Large intestine (tissue), 3 donors: ENCODE data around the gene SMIM23. TPM values are rescaled to one million over a fixed set of nuclear protein-coding genes. Genes with fewer than 3 reads are reported as not detected.

ENCODE experiments used
- DNase-seq, 2 donors: peaks; one replicate each; pipeline versions ENCODE4 v3.0.0 to v3.0.0-alpha.2; 2013
- H3K27ac ChIP-seq: one replicate; pipeline ENCODE4 v1.5.1; 2013; ENCODE audit warnings: low read length
- H3K27me3 ChIP-seq: 2 replicates; pipeline ENCODE4 v1.6.1; 2013; ENCODE audit warnings: low read length; ENCODE audit not compliant: control insufficient read depth, insufficient read depth
- H3K36me3 ChIP-seq: 2 replicates; pipeline ENCODE4 v1.6.1; 2013; ENCODE audit warnings: low read length; ENCODE audit not compliant: control insufficient read depth, insufficient read depth
- H3K4me1 ChIP-seq: one replicate; pipeline ENCODE4 v1.6.1; 2013; ENCODE audit warnings: low read length; ENCODE audit not compliant: control insufficient read depth, insufficient read depth
- H3K4me3 ChIP-seq: one replicate; pipeline ENCODE4 v1.5.1; 2013; ENCODE audit warnings: low read length
- H3K9me3 ChIP-seq: one replicate; pipeline ENCODE4 v1.6.1; 2013; ENCODE audit warnings: mild to moderate bottlenecking, low read depth, low read length, moderate library complexity; ENCODE audit not compliant: control insufficient read depth
- WGBS: methylation state at CpG from one replicate; pipeline ENCODE4 v1.1.5; 2013; ENCODE audit warnings: low lambda C conversion rate; ENCODE audit not compliant: insufficient coverage; 5-methylcytosine and 5-hydroxymethylcytosine counted together
- polyA plus RNA-seq: library from polyadenylated mRNA; unstranded; fragments of 120-200 nt; gene quantifications from one replicate; pipeline ENCODE4 v1.2.1, GENCODE V29; 2013

SMIM23 gene
- polyA plus RNA-seq, 1 donor: not detected

DNA sequence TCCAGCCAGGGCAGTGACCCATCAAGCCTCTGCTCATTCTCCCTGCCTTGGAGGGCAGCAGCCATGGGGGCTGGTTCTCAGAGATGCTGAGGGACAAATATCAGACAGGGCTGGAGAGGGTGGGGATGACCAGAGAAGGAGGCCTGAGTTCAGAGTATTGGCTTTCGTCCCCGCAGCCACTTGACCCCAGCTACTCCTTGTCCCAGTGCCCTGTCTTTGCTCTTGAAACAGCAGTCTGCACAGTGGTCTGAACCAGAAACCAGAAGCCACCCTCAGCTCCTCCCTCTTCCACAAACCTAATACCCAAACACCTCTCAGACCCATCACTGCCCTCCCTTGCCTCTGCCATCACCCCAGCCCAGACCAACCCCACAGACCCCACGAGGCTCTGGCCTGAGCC lies 36.3 kb upstream of the SMIM23 start:
- no CpG with 5 or more reads among the region's 3 CpGs for WGBS
- H3K27me3 ChIP-seq: no peaks in the 10 kb centered on the region
- H3K9me3 ChIP-seq: no peaks in the 10 kb centered on the region
- H3K27ac ChIP-seq: no peak overlapping the region
- no peaks in the 10 kb centered on the region for H3K4me1 ChIP-seq
- H3K4me3 ChIP-seq: no peak overlapping the region
- no peaks in the 10 kb centered on the region for H3K36me3 ChIP-seq
- DNase-seq: no peak

DNA sequence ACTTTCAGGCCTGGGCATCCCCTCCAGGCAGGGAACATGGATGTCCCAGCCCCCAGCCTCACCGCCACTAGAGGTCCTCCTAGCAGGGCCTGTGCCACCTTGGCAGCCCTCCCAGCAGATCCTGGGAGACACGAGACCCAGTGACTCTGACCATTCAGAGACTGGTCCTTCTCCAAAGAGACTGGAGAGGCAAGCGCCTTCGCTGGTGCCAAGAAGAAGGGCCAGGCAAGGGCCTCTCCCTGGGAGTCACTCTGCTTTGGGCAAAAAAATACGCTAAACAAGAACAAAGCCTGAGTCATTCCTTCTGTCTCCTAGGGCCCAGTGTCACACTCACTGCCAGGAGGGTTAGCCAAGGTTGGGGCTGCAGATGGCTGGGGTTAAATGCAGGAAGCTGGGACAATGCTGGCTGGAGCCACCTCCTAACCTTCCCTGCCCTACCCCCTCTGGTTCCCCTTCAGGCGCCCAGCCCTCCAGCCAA lies 35.3 kb upstream of the SMIM23 start:
- Histone ChIP-seq H3K27ac (no peak overlapping the region), H3K4me1 (no peaks in the 10 kb centered on the region), H3K27me3 (no peaks in the 10 kb centered on the region), H3K4me3 (no peak overlapping the region), H3K9me3 (no peaks in the 10 kb centered on the region), H3K36me3 (no peaks in the 10 kb centered on the region)
- DNase-seq: no peak
- WGBS: no CpG with 5 or more reads among the region's 6 CpGs

DNA sequence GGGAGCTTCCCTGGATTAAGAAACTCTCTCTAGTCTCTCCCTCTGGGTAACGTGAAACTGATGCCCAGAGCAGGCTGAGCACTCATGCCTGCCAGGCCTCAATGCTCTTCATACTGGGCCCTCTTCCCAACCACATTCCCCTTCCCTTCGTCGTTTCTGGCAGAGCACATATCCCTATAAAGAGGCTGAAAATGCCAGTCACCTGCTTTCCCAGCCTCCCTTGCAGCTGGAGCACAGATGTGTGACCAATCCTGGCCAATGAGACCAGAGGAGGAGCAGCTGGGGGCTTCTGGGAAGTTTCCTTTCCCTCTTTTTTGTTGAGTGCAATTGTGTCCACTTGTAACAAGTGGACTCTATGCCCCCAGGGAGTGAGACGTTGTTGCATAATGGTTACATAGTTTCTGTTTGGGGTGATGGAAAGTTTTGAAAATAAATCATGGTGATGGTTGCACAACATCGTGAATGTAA lies 30.2 kb upstream of the SMIM23 start:
- no peak overlapping the region for H3K27ac ChIP-seq
- no CpG with 5 or more reads among the region's 5 CpGs for WGBS
- H3K4me1 ChIP-seq: no peaks in the 10 kb centered on the region
- H3K4me3 ChIP-seq: no peak overlapping the region
- DNase-seq: no peak
- no peaks in the 10 kb centered on the region for H3K9me3 ChIP-seq
- H3K36me3 ChIP-seq: no peaks in the 10 kb centered on the region
- H3K27me3 ChIP-seq: no peaks in the 10 kb centered on the region

DNA sequence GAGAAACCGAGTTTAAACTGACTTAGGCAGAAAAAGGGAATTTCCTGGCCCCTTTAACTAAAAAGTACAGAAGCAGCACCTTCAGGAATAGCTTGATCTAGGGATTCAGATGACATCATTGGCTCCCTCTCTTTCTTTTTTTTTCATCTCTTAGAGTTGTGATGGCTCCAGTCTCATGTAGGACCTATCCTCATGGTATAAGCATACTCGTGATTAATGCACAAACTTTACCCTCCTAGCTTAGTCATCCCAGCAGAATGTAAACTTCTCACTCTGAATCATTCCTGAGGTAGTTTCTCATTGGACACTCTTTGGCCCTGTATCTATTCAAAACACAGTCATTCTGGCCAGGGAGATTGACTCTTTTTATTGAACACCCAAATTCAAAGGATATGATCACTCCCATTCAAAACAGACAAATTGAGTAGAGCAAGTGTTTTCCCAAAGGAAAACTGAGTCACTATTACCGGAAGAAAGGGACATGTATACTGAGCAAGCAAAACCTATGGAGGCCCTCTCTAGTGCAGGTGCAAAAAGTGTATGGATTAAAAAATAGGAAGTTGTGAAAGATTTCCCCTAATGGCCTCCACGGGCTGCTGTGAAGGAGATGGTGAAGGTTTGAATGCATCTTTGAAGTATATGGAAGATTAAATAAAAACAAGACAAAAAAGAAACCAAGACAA lies 27.6 kb upstream of the SMIM23 start:
- Histone ChIP-seq H3K4me3 (no peak overlapping the region), H3K36me3 (no peaks in the 10 kb centered on the region), H3K9me3 (no peaks in the 10 kb centered on the region), H3K27ac (no peak overlapping the region), H3K27me3 (no peaks in the 10 kb centered on the region), H3K4me1 (no peaks in the 10 kb centered on the region)
- no peak for DNase-seq
- WGBS: 53% methylated on average over 2 of the region's 4 CpGs

DNA sequence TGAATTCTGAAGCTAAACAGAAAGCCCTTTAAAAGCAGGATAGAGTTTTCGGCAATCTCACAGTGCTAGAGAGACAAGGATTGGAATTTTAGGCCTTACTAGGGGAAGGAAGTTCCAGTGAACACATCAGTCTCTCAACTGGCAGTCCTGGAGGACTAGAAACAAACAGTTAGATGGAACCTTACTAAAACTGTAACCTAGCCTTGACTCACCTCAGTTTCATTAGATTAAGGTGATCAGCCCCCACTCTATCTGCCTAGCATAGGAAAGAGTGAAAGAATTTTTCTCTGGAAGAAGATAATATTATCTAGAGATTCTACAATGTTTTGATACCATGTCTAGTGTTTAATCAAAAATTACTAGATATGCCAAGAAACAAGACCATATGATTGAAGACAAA lies 25.8 kb upstream of the SMIM23 start:
- DNase-seq: no peak
- Histone ChIP-seq H3K4me1 (no peaks in the 10 kb centered on the region), H3K4me3 (no peak overlapping the region), H3K9me3 (no peaks in the 10 kb centered on the region), H3K27me3 (no peaks in the 10 kb centered on the region), H3K27ac (no peak overlapping the region), H3K36me3 (no peaks in the 10 kb centered on the region)
- no CpG with 5 or more reads among the region's 1 CpG for WGBS

DNA sequence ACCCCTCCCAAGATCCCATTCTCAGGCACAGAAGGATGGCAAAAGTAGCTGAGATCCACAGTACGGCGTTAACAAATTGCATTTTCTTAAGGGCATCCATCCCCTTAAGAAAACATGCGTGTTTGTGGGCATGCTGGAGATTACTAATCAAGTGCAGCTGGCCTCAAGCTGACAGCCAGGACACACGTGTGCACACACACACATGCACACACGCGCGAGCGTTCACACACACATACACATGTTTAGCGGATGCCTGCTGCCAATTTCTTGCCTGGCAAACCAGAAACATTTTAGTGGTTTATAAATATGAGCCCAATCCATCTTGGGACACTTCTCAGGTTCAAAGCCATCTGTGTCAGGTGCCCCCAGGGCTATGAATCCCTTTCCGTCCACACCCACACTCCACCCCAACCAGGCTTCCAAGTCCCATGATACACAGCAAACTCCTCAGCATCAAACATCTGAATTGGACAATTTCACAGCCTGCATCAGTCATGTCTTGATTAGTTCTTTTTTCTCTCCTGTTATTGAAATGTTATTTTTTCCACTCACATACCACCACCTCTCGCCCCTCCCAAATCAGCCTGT lies 23.5 kb upstream of the SMIM23 start:
- DNase-seq: no peak
- Histone ChIP-seq H3K36me3 (no peaks in the 10 kb centered on the region), H3K4me3 (no peak overlapping the region), H3K4me1 (no peaks in the 10 kb centered on the region), H3K9me3 (no peaks in the 10 kb centered on the region), H3K27ac (no peak overlapping the region), H3K27me3 (no peaks in the 10 kb centered on the region)
- WGBS: no CpG with 5 or more reads among the region's 11 CpGs

DNA sequence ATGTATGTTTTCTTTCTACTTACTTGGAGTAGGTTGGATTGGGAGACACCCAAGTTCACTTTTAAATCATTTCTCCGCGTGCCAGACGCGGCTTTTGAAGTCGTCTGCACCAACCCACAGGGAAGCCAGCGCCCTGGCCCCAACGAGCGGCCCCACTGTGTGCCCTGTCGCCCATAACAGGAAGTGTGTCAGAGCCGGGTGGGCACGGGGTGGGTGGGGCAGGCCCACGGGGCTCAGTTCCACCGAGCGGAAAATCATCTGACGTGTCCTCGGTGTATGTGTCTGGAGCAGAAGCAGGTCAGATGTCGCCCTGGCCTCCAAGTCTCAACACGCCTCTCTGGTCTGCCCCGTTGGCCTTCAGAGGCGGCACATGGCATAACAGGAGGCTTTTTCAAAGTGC lies 22.7 kb upstream of the SMIM23 start:
- no CpG with 5 or more reads among the region's 20 CpGs for WGBS
- Histone ChIP-seq H3K4me1 (no peaks in the 10 kb centered on the region), H3K27ac (no peak overlapping the region), H3K9me3 (no peaks in the 10 kb centered on the region), H3K4me3 (no peak overlapping the region), H3K36me3 (no peaks in the 10 kb centered on the region), H3K27me3 (no peaks in the 10 kb centered on the region)
- DNase-seq: no peak

DNA sequence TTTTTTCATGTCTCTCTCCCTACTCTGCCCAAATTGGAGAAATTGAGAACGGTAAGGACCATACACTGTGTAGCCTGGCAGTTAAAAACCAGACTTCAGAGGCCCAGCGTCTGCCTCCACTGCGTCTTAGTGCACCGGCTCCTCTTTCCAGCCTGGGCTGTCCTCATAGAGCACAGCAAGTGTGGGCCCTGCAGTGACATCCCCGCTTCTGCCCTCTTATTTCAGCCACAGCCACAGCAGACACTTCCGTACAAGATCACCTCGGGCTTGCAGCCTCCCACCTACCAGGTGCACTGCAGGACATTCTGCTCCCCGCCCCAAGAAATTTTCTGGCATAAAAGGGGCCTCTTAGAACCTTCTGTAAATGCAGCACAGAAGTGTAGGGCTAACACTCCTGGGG lies 21.4 kb upstream of the SMIM23 start:
- no peaks in the 10 kb centered on the region for H3K36me3 ChIP-seq
- DNase-seq: no peak
- no peaks in the 10 kb centered on the region for H3K4me1 ChIP-seq
- H3K4me3 ChIP-seq: no peak overlapping the region
- no peaks in the 10 kb centered on the region for H3K9me3 ChIP-seq
- WGBS: no CpG with 5 or more reads among the region's 8 CpGs
- H3K27me3 ChIP-seq: no peaks in the 10 kb centered on the region
- no peak overlapping the region for H3K27ac ChIP-seq

DNA sequence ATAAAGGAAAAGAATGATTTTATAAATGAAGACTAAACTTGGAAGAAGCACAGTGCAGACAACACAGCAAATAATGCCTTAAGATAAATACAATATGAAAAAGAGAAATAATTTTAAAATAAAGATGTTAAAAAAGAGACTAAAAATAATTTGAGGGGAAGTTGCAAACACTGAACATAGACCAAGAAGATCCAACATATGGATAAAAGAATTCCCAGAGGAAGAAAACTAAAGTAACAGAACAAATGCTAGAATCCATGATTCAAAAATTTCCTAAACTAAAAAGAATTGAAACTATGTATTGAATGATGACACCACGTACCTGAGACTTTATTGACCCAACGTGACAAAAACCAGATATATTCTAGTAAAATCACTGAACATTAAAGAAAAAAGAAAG lies 18.7 kb upstream of the SMIM23 start:
- Histone ChIP-seq H3K27ac (no peak overlapping the region), H3K4me3 (no peak overlapping the region), H3K9me3 (no peaks in the 10 kb centered on the region), H3K27me3 (no peaks in the 10 kb centered on the region), H3K36me3 (no peaks in the 10 kb centered on the region), H3K4me1 (no peaks in the 10 kb centered on the region)
- WGBS: 100% methylated on average over 2 of the region's 2 CpGs
- DNase-seq: no peak

DNA sequence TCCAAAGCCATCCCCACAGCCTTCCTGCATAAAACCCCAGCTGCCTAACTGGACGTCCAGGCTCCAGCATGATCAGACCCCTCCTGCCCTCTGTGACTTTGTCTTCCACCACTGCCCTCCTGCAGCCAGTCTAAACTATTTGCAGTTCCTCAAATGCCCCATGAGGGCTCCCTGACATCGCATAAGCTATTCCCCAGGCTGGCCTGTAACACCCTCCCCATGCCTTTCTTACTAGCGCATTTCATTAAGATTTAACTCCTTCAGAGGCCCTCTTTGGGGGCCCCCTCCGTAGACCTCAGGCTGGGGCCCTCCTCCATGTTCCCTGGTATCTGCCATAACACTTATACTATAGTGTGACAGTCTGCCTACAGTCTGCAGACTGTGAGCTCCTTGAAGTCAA lies 15.5 kb upstream of the SMIM23 start:
- Histone ChIP-seq H3K36me3 (no peaks in the 10 kb centered on the region), H3K4me3 (no peak overlapping the region), H3K27ac (no peak overlapping the region), H3K4me1 (no peaks in the 10 kb centered on the region), H3K9me3 (no peaks in the 10 kb centered on the region), H3K27me3 (no peaks in the 10 kb centered on the region)
- no peak for DNase-seq
- no CpG with 5 or more reads among the region's 4 CpGs for WGBS

DNA sequence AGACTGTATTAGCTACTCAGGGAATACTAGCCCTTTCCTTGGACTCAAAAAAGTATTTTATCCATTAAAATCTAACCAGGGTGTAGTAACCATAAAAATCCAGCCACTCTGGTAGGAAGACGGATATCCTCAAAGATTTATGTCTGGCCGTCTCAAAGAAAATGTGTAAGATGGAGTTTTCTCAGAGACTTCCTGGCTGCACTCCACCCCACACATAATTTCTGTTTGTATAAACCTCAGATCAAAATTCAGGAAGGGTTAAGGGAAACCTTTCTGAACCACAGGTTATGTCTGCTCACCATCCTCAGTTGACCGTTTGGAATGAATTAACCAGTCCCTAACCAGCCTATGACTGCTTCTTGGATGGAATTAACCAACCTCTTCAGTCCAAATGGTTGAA lies 13.8 kb upstream of the SMIM23 start:
- Histone ChIP-seq H3K27me3 (no peaks in the 10 kb centered on the region), H3K36me3 (no peaks in the 10 kb centered on the region), H3K4me1 (no peaks in the 10 kb centered on the region), H3K9me3 (no peaks in the 10 kb centered on the region), H3K27ac (no peak overlapping the region), H3K4me3 (no peak overlapping the region)
- DNase-seq: no peak
- 79% methylated on average over 2 of the region's 3 CpGs for WGBS
